CD4-positive, alpha-beta memory T cell (primary cell): ENCODE results near the gene LYRM4. TPM values are rescaled to one million over a fixed set of nuclear protein-coding genes. Genes with fewer than 3 reads are reported as not detected.
A peak's percentile ranks its signal among the peaks of the same experiment; 100 is the strongest.

Source experiments
- CTCF ChIA-PET: fragments of 350-600 bp; sonication (Branson Sonifier 250); formaldehyde crosslinking; loops from one replicate; lab custom pipeline; 2021; ENCODE audit warnings: inconsistent platforms; ENCODE audit not compliant: partially characterized antibody; lab: Charles Lee
- POLR2A ChIA-PET: fragments of 350-600 bp; sonication (Branson Sonifier 250); formaldehyde crosslinking; loops from one replicate; lab custom pipeline; 2021; ENCODE audit not compliant: partially characterized antibody; lab: Charles Lee
- DNase-seq, 5 donors: peaks; one replicate each; pipeline versions ENCODE4 v3.0.0 to v3.0.0-alpha.2; 2020 to 2022; ENCODE audit warnings: mixed read lengths in 1 of 5
- H3K27ac ChIP-seq: one replicate; pipeline ENCODE4 v1.7.0; 2013; ENCODE audit warnings: low read depth, low read length
- H3K27me3 ChIP-seq: 2 replicates; pipeline ENCODE4 v1.7.0; 2013; ENCODE audit warnings: mild to moderate bottlenecking, low read length, moderate library complexity; ENCODE audit not compliant: insufficient read depth
- H3K36me3 ChIP-seq: 2 replicates; pipeline ENCODE4 v1.7.0; 2013; ENCODE audit warnings: mild to moderate bottlenecking, low read length, moderate library complexity; ENCODE audit not compliant: insufficient read depth
- H3K4me1 ChIP-seq: 2 replicates; pipeline ENCODE4 v1.7.0; 2013; ENCODE audit warnings: mild to moderate bottlenecking, low read length, moderate library complexity; ENCODE audit not compliant: insufficient read depth
- H3K4me3 ChIP-seq, 2 donors: one replicate each; pipeline ENCODE4 v1.7.0; 2013; ENCODE audit warnings: low read length in 2 of 2, mild to moderate bottlenecking in 1 of 2
- H3K9me3 ChIP-seq, 2 donors: one replicate each; pipeline ENCODE4 v1.7.0; 2013; ENCODE audit warnings: low read length in 2 of 2, control low read depth in 1 of 2; ENCODE audit not compliant: control insufficient read depth in 1 of 2
- H3K27ac Mint-ChIP-seq, 7 donors: one replicate each; pipeline ENCODE4 v1.8.0; 2020 to 2021; ENCODE audit warnings: mixed read lengths in 7 of 7, mild to moderate bottlenecking in 6 of 7, inconsistent platforms in 3 of 7, moderate library complexity in 3 of 7
- H3K27me3 Mint-ChIP-seq, 2 donors: one replicate each; pipeline ENCODE4 v1.8.0; 2020 to 2021; ENCODE audit warnings: mixed read lengths in 2 of 2
- H3K36me3 Mint-ChIP-seq, 2 donors: one replicate each; pipeline ENCODE4 v1.8.0; 2020 to 2021; ENCODE audit warnings: mixed read lengths in 2 of 2, inconsistent platforms in 1 of 2, mild to moderate bottlenecking in 1 of 2
- H3K4me1 Mint-ChIP-seq, 4 donors: one replicate each; pipeline ENCODE4 v1.8.0; 2020 to 2021; ENCODE audit warnings: mixed read lengths in 4 of 4, mild to moderate bottlenecking in 1 of 4
- H3K4me3 Mint-ChIP-seq, 8 donors: one replicate each; pipeline ENCODE4 v1.8.0; 2020 to 2021; ENCODE audit warnings: mixed read lengths in 8 of 8, mild to moderate bottlenecking in 7 of 8, moderate library complexity in 6 of 8, inconsistent platforms in 3 of 8
- H3K9me3 Mint-ChIP-seq, 8 donors: one replicate each; pipeline ENCODE4 v1.8.0; 2020 to 2021; ENCODE audit warnings: mixed read lengths in 8 of 8, mild to moderate bottlenecking in 5 of 8, inconsistent platforms in 3 of 8, moderate library complexity in 1 of 8
- intact Hi-C: fragments of 100-400 bp; cut with micrococcal nuclease; formaldehyde crosslinking; loops from one replicate; pipeline ENCODE4 v1.15.1; 2023
- polyA plus RNA-seq, 2 donors: library from polyadenylated mRNA; unstranded; fragments of 300-500 nt; fragmentation: Illumina TruSeq; gene quantifications; one replicate each; pipeline ENCODE4 v1.2.3, GENCODE V29; 2021
- total RNA-seq, 2 experiments: library from RNA; stranded (reverse); gene quantifications; one replicate each; pipeline ENCODE4 v1.2.3, GENCODE V29; 2021

Gene LYRM4
- total and polyA plus RNA-seq, 4 experiments from 2014 or later = 10.6 to 26.4 (median 15.2) TPM

DNA sequence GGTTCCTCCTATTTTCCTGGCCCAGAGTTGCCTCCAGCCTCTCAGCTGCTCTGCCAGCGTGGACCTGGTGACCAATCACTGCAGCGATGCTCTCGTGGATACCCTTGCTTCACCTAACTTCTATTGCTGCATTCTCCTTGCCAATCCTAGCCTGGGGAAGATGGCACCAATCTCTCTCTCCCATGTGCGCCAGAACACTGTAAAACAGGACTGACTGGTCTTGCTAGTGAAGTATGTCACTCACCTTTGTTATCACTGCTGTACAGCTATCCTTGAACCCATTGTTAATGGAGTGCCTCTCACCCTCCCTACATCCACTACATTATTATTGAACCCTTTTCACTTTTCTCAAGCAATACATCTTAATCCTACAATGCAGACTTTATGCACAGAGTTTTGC lies 80.1 kb downstream of the LYRM4 start:
- H3K4me3 Mint-ChIP-seq = no peak overlapping the region
- Histone ChIP-seq H3K27ac (no peak overlapping the region), H3K27me3 (no peaks in the 10 kb centered on the region), H3K36me3 (no peaks in the 10 kb centered on the region), H3K4me3 (no peak overlapping the region), H3K9me3 (no peaks in the 10 kb centered on the region), H3K4me1 (peaks cover 11% of the 10 kb centered on the region)
- no peak for DNase-seq
- intact Hi-C loops = no loop called here
- H3K27ac Mint-ChIP-seq = peak overlapping the region in 1 of 7 donors; percentile 5
- H3K36me3 Mint-ChIP-seq = no peaks in the 10 kb centered on the region
- H3K9me3 Mint-ChIP-seq = no peaks in the 10 kb centered on the region
- ChIA-PET CTCF (no interaction called here), POLR2A (no interaction called here)
- peaks cover 12 to 22% (median 19%) of the 10 kb centered on the region in 4 donors for H3K4me1 Mint-ChIP-seq
- no peaks in the 10 kb centered on the region for H3K27me3 Mint-ChIP-seq

DNA sequence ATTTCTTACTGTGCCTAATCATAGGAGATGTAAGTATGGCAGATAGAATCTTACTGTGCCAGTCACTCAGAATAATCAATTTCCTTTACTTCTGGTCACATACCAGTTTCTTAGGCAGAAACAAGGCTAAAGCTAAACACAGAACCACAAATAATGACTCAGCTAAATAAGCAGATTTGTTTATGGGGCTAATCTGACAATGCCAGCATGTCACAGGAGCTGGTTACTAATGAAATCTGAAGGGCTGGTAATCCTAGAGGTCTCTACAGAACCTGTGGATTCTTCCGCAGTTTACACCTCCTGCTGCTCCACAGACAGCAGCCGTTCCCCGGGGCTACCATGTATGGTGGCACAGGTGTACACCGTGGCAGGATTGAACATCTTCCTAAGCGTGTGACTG lies 80.8 kb downstream of the LYRM4 start:
- Mint-ChIP-seq H3K9me3 (no peaks in the 10 kb centered on the region), H3K36me3 (no peaks in the 10 kb centered on the region), H3K27ac (peak overlapping the region in 1 of 7 donors; percentile 23), H3K4me1 (peaks cover 19 to 27% (median 24%) of the 10 kb centered on the region in 4 donors), H3K27me3 (no peaks in the 10 kb centered on the region), H3K4me3 (no peak overlapping the region)
- CTCF ChIA-PET = no interaction called here
- no peak for DNase-seq
- Histone ChIP-seq H3K4me1 (peaks cover 18% of the 10 kb centered on the region), H3K27me3 (no peaks in the 10 kb centered on the region), H3K36me3 (no peaks in the 10 kb centered on the region), H3K4me3 (no peak overlapping the region), H3K27ac (no peak overlapping the region), H3K9me3 (no peaks in the 10 kb centered on the region)
- POLR2A ChIA-PET = no interaction called here
- intact Hi-C loops = no loop called here

DNA sequence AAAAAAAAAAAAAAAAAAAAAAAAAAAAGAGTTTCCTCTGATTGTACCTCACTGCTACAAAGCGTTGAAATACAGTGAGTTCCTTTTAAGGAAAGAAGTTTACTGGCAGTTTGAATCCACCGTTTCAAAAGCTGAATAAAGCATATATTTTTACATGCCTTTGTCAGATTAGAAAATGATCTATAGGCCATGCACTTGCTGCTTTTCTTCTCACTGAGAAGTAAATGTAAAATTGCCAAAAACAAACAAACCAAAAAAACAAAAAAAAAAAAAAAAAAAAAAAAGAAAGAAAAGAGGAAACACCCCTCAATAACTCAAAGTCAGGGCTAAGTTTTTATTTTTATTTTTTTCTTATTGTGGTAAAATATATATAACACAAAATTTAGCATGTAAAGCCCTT lies 81.9 kb downstream of the LYRM4 start:
- Mint-ChIP-seq H3K27me3 (no peaks in the 10 kb centered on the region), H3K4me3 (no peak overlapping the region), H3K9me3 (no peaks in the 10 kb centered on the region), H3K4me1 (peaks cover 31 to 38% (median 33%) of the 10 kb centered on the region in 4 donors), H3K27ac (no peak overlapping the region), H3K36me3 (no peaks in the 10 kb centered on the region)
- Histone ChIP-seq H3K9me3 (no peaks in the 10 kb centered on the region), H3K27me3 (no peaks in the 10 kb centered on the region), H3K4me1 (peaks cover 29% of the 10 kb centered on the region), H3K4me3 (no peak overlapping the region), H3K36me3 (no peaks in the 10 kb centered on the region), H3K27ac (no peak overlapping the region)
- CTCF ChIA-PET = interaction anchor here (2.2 kb wide), 1 partner anchor 124 kb away, joined by 9 read pairs; no protein-coding TSS in a partner anchor
- POLR2A ChIA-PET = no interaction called here
- peak in 1 of 5 donors; percentile 7 for DNase-seq
- intact Hi-C loops = no loop called here

DNA sequence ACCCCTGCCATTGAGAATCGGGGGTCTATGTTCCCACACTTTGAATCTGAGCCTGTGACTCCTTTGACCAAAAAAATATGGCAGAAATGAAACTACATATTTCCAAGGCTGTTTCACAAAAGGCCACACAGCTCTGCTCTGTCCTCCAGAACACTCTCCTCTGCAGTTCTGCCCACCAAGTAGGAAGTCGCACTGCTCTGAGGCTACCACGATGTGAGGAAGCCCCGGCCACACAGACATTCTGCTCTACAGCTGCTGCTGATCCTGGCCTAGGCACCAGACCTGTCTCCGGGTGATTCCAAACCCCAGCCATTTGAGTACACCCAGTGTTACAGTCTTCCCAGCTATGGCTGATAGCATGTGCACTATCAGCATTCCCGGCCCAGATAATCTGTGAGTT lies 85.1 kb downstream of the LYRM4 start:
- Mint-ChIP-seq H3K36me3 (no peaks in the 10 kb centered on the region), H3K4me3 (peak overlapping the region in 6 of 8 donors; percentile 7 to 78 (median 20)), H3K4me1 (peaks cover 33 to 46% (median 39%) of the 10 kb centered on the region in 4 donors), H3K9me3 (no peaks in the 10 kb centered on the region), H3K27me3 (no peaks in the 10 kb centered on the region), H3K27ac (peak overlapping the region; percentile 78 to 91 (median 85))
- Histone ChIP-seq H3K27me3 (no peaks in the 10 kb centered on the region), H3K9me3 (no peaks in the 10 kb centered on the region), H3K4me3 (no peak overlapping the region), H3K4me1 (peaks cover 33% of the 10 kb centered on the region), H3K36me3 (no peaks in the 10 kb centered on the region), H3K27ac (peak overlapping the region; percentile 50)
- ChIA-PET CTCF (interaction anchor here (1.7 to 2.5 kb wide), 3 partner anchors 32 to 128 kb away, joined by 4 to 14 read pairs (median 10); no protein-coding TSS in a partner anchor), POLR2A (interaction anchor here (0.6 kb wide), 1 partner anchor 44 kb away, joined by 3 read pairs; no protein-coding TSS in a partner anchor)
- DNase-seq = peak in 1 of 5 donors; percentile 5
- intact Hi-C loops = loop anchor here (2.0 kb wide), 2 partner anchors 33 to 85 kb away; partner anchors contain the start of genes FARS2 and LYRM4

DNA sequence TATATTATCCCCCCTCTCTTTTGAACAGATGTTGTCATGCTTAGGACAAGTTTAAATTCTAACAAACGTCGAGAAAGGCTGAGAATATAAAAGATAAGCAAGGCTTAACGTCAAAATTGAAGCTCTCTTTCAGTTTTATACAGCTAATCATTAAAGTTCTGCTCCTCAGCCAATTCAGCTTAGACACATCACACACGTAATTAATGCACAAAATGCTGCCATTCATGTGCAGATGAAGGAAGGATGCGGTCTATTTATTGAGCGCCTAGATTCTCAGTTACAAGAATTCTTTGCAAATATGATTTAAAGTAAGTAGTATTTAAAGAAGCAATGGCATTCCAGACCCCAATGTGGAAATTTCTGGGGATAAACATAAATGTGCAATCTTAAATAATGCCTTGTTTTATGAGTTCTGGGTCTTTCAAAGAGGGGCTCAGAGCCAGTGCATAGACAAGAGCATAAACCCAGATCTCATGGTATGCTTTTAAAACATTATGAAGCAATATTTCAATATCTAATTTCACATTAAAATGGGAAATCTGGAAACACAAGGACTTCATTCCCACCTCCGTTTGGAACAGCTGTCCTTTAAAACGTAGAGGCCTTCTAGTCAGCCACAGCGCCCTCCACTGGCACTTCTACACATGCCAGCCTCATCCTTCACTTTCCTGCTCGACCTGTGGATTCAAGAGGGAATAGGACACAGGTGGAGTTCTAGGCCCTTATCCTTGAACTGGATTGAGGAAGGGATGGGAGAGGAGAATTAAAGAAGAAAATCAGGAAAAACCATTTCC lies 85.8 kb downstream of the LYRM4 start:
- H3K27me3 Mint-ChIP-seq = no peaks in the 10 kb centered on the region
- DNase-seq = peak in 3 of 5 donors; percentile 15 to 37 (median 37)
- ChIA-PET POLR2A (interaction anchor here (0.6 to 1.6 kb wide), 4 partner anchors 8 to 86 kb away, joined by 3 to 17 read pairs (median 5); partner anchors contain the start of genes FARS2 and LYRM4), CTCF (interaction anchor here (1.0 to 2.5 kb wide), 10 partner anchors 8 to 128 kb away, joined by 3 to 14 read pairs (median 4); partner anchors contain the start of gene FARS2)
- Histone ChIP-seq H3K4me1 (peaks cover 33% of the 10 kb centered on the region), H3K27ac (peak overlapping the region; percentile 50), H3K36me3 (no peaks in the 10 kb centered on the region), H3K4me3 (peak overlapping the region; percentile 4 to 9), H3K27me3 (no peaks in the 10 kb centered on the region), H3K9me3 (no peaks in the 10 kb centered on the region)
- peak overlapping the region; percentile 61 to 78 (median 70) for H3K4me3 Mint-ChIP-seq
- intact Hi-C loops = loop anchor here (2.0 kb wide), 2 partner anchors 32 to 86 kb away; partner anchors contain the start of genes FARS2 and LYRM4
- H3K4me1 Mint-ChIP-seq = peaks cover 33 to 46% (median 38%) of the 10 kb centered on the region in 4 donors
- H3K27ac Mint-ChIP-seq = peak overlapping the region; percentile 60 to 90 (median 82)
- no peaks in the 10 kb centered on the region for H3K36me3 Mint-ChIP-seq
- H3K9me3 Mint-ChIP-seq = no peaks in the 10 kb centered on the region

DNA sequence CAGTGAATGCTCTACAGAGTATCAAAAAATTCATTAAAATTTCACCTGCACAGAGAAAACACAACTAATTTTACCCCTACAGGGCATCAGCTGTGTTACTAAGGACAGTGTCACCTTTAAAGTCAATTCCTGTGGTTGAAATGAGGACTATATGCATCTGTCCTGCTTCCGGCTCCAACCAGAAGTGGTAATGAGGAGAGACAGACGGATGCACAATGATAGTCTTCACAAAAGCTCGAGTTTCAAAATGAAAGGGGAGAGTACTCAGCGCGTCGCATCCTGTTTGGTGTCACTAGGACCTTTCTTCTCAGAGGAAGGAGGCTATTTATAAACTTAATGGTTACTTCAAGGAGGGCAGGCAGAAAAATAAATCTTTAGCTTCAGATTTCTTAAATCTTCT lies 86.5 kb downstream of the LYRM4 start:
- peak; percentile 62 to 74 (median 72) for DNase-seq
- ChIA-PET POLR2A (interaction anchor here (0.8 to 1.6 kb wide), 4 partner anchors 9 to 87 kb away, joined by 3 to 17 read pairs (median 5); partner anchors contain the start of genes FARS2 and LYRM4), CTCF (interaction anchor here (1.0 to 2.5 kb wide), 8 partner anchors 9 to 129 kb away, joined by 3 to 14 read pairs (median 4); partner anchors contain the start of gene FARS2)
- H3K4me3 Mint-ChIP-seq = peak overlapping the region; percentile 61 to 78 (median 70)
- no peaks in the 10 kb centered on the region for H3K36me3 Mint-ChIP-seq
- no peaks in the 10 kb centered on the region for H3K9me3 ChIP-seq
- no peaks in the 10 kb centered on the region for H3K27me3 Mint-ChIP-seq
- H3K36me3 ChIP-seq = no peaks in the 10 kb centered on the region
- peak overlapping the region; percentile 60 to 90 (median 82) for H3K27ac Mint-ChIP-seq
- peak overlapping the region; percentile 50 for H3K27ac ChIP-seq
- H3K4me1 Mint-ChIP-seq = peaks cover 30 to 43% (median 37%) of the 10 kb centered on the region in 4 donors
- peak overlapping the region in 1 of 2 donors; percentile 4 for H3K4me3 ChIP-seq
- intact Hi-C loops = loop anchor here (2.0 kb wide), 2 partner anchors 31 to 87 kb away; partner anchors contain the start of genes FARS2 and LYRM4
- H3K27me3 ChIP-seq = no peaks in the 10 kb centered on the region
- peaks cover 33% of the 10 kb centered on the region for H3K4me1 ChIP-seq
- H3K9me3 Mint-ChIP-seq = no peaks in the 10 kb centered on the region
